Smooth muscle cell (in vitro differentiated cells): ENCODE data around the gene FRMD7. TPM values are rescaled to one million over a fixed set of nuclear protein-coding genes. Genes with fewer than 3 reads are reported as not detected.
"Not testable (repeated sequence)": the region's sequence is repeated elsewhere in the genome, so short reads cannot be mapped to it uniquely, and the experiment has no call there.

Source experiments
- DNase-seq: peaks from one replicate; lab custom pipeline; 2025; ENCODE audit not compliant: unreplicated experiment; lab: John Stamatoyannopoulos, UW
- H2AFZ ChIP-seq: fragments of 200-600 bp; sonication (generic); 2 replicates; pipeline ENCODE4 v1.6.0; 2016; ENCODE audit warnings: antibody characterized with exemption, low read depth, mild to moderate bottlenecking
- H3F3A ChIP-seq: fragments of 200-600 bp; sonication (generic); 2 replicates; pipeline ENCODE4 v1.6.0; 2017; ENCODE audit warnings: antibody characterized with exemption, low read depth
- H3K27ac ChIP-seq: fragments of 200-600 bp; sonication (generic); 2 replicates; pipeline ENCODE4 v1.5.1; 2016; ENCODE audit warnings: low read depth, mild to moderate bottlenecking
- H3K27me3 ChIP-seq: fragments of 200-600 bp; sonication (generic); 2 replicates; pipeline ENCODE4 v1.6.1; 2016; ENCODE audit warnings: low read depth, mild to moderate bottlenecking
- H3K36me3 ChIP-seq: fragments of 200-600 bp; sonication (generic); 2 replicates; pipeline ENCODE4 v1.5.1; 2016; ENCODE audit warnings: low read depth
- H3K4me1 ChIP-seq: fragments of 200-600 bp; sonication (generic); 2 replicates; pipeline ENCODE4 v1.5.1; 2016; ENCODE audit warnings: low read depth
- H3K4me2 ChIP-seq: fragments of 200-600 bp; sonication (generic); 2 replicates; pipeline ENCODE4 v1.6.0; 2016; ENCODE audit warnings: mild to moderate bottlenecking
- H3K4me3 ChIP-seq: fragments of 200-600 bp; sonication (generic); 2 replicates; pipeline ENCODE4 v1.5.1; 2016; ENCODE audit warnings: mild to moderate bottlenecking
- H3K79me2 ChIP-seq: fragments of 200-600 bp; sonication (generic); 2 replicates; pipeline ENCODE4 v1.6.0; 2016; ENCODE audit warnings: low read depth, mild to moderate bottlenecking
- H3K9ac ChIP-seq: fragments of 200-600 bp; sonication (generic); 2 replicates; pipeline ENCODE4 v1.6.0; 2016; ENCODE audit warnings: low read depth
- H3K9me3 ChIP-seq: fragments of 200-600 bp; sonication (generic); replicated peaks from 2 replicates; pipeline ENCODE4 v1.5.1; 2016; ENCODE audit warnings: low read depth
- H4K20me1 ChIP-seq: fragments of 200-600 bp; sonication (generic); 2 replicates; pipeline ENCODE4 v1.6.0; 2016; ENCODE audit warnings: low read depth
- CTCF ChIP-seq: fragments of 200-600 bp; sonication (generic); IDR thresholded peaks from 2 replicates; pipeline ENCODE4 v1.5.1; 2017; ENCODE audit warnings: borderline replicate concordance, mild to moderate bottlenecking, antibody characterized with exemption; ENCODE audit not compliant: insufficient read depth, poor library complexity, severe bottlenecking
- WGBS: methylation state at CpG from one replicate; pipeline ENCODE4 v1.1.7; 2016; ENCODE audit warnings: low lambda C conversion rate; 5-methylcytosine and 5-hydroxymethylcytosine counted together
- polyA plus RNA-seq: library from polyadenylated mRNA; unstranded; fragments of >200 nt; fragmentation: Nextera tagmentation; extraction: Ambion mirVana; gene quantifications from 2 replicates; pipeline ENCODE4 v1.2.1, GENCODE V29; 2016
- total RNA-seq: library from RNA; depleted of rRNA; stranded (reverse); fragments of >200 nt; gene quantifications from 2 replicates; pipeline ENCODE4 v1.2.3, GENCODE V29; 2014

FRMD7 gene
- total and polyA plus RNA-seq, 2 experiments from 2014 or later = not detected

DNA sequence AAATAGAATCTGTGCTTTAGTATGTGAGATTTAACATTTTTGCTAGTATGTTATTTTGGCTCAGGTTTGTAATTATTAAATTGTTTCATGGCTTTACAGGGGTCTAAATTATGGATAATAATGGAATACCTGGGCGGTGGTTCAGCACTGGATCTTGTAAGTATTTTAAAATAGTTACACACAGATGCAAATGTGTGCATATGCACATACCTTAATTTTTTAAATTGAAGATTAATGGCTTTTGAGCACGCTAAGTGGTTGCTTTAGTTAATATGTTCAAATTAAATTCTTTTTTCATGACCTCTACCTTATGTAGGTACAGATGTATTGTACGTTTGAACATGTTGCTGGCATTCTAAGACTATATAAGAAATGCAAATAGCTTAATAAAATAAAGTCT is 64.5 kb downstream of the FRMD7 start:
- H3K9me3 ChIP-seq = no peaks in the 10 kb centered on the region
- H3F3A ChIP-seq = no peaks in the 10 kb centered on the region
- H3K27me3 ChIP-seq = no peaks in the 10 kb centered on the region
- no peak for TF ChIP-seq CTCF
- H4K20me1 ChIP-seq = no peaks in the 10 kb centered on the region
- no peak overlapping the region for H3K27ac ChIP-seq
- no peak overlapping the region for H3K9ac ChIP-seq
- WGBS = 71% methylated on average over 3 of the region's 3 CpGs
- no peaks in the 10 kb centered on the region for H3K79me2 ChIP-seq
- H3K36me3 ChIP-seq = no peaks in the 10 kb centered on the region
- H3K4me2 ChIP-seq = no peak overlapping the region
- DNase-seq = no peak
- H3K4me3 ChIP-seq = no peak overlapping the region
- H3K4me1 ChIP-seq = no peaks in the 10 kb centered on the region
- H2AFZ ChIP-seq = no peak overlapping the region

GRCh38 chrX:132059973-132060540 is 67.8 kb downstream of the FRMD7 start:
- no peak for TF ChIP-seq CTCF
- no peaks in the 10 kb centered on the region for H4K20me1 ChIP-seq
- H3K9ac ChIP-seq = no peak overlapping the region
- no peaks in the 10 kb centered on the region for H3K36me3 ChIP-seq
- no peak overlapping the region for H3K4me3 ChIP-seq
- DNase-seq = no peak
- no peak overlapping the region for H3K27ac ChIP-seq
- no peaks in the 10 kb centered on the region for H3F3A ChIP-seq
- peaks cover 6% of the 10 kb centered on the region for H3K79me2 ChIP-seq
- no peak overlapping the region for H2AFZ ChIP-seq
- H3K4me2 ChIP-seq = no peak overlapping the region
- no peaks in the 10 kb centered on the region for H3K9me3 ChIP-seq
- H3K27me3 ChIP-seq = no peaks in the 10 kb centered on the region
- 71% methylated on average over 2 of the region's 2 CpGs for WGBS
- H3K4me1 ChIP-seq = no peaks in the 10 kb centered on the region

DNA sequence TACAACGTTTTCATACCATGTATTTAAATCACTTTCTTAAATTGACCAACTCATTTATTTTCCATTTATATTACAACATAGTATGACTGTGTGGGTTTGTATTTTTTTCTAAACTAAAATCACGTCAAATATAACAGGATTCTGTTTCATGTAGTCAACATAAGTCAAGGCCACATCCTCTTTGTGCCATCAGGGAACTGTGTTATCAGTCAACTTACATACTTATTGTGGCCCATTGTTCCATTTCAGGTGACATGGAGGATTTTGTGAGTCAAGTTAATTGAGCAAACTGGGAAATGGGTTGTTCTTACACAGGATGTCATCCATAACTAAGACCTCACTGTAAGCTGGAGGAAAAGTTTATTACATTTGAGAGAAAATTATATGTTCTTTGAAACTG is 68.8 kb downstream of the FRMD7 start:
- Histone ChIP-seq H3K9ac (no peak overlapping the region), H3K27ac (no peak overlapping the region), H4K20me1 (no peaks in the 10 kb centered on the region), H3K36me3 (no peaks in the 10 kb centered on the region), H3K4me3 (no peak overlapping the region), H3K4me2 (no peak overlapping the region), H3K27me3 (no peaks in the 10 kb centered on the region), H2AFZ (no peak overlapping the region), H3K4me1 (no peaks in the 10 kb centered on the region), H3K9me3 (no peaks in the 10 kb centered on the region), H3F3A (no peaks in the 10 kb centered on the region), H3K79me2 (peaks cover 6% of the 10 kb centered on the region)
- no peak for DNase-seq
- no peak for TF ChIP-seq CTCF
- WGBS = 57% methylated on average over 2 of the region's 2 CpGs

DNA sequence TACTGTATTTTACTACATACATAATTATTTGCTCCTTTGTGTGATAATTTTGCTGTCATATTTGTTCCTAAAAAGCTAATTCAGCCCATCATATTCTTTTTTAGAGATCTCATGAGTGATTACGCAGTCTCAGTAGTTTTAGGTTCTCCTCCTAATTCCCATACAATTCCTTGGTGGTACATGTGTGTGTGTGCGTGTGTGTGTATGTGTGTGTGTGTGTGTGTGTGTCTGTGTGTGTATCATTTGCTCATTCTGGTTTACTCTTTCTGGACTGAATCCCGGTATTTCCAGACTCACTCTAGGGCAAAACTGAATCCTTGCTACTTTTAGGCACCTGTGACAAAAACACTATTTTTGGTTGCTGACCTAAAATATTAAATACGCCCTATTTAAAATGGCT is 69.8 kb downstream of the FRMD7 start:
- 85% methylated on average over 4 of the region's 4 CpGs for WGBS
- TF ChIP-seq CTCF = no peak

DNA sequence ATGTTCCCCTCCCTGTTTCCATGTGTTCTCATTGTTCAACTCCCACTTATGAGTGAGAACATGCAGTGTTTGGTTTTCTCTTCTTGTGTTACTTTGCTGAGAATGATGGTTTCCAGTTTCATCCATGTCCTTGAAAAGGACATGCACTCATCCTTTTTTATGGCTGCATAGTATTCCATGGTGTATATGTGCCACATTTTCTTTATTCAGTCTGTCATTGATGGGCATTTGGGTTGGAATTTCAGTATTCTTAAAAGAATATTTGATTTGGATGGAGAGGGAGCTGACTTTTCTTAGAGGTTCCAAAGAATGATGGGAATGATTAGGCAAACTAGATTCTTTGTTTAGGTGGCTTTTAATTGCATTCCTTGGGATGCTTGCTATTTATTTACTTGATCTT is 76.0 kb downstream of the FRMD7 start:
- H4K20me1 ChIP-seq, DNase-seq, H3K27me3 ChIP-seq, H3K9ac ChIP-seq, H3K4me1 ChIP-seq, H3K36me3 ChIP-seq, H3K27ac ChIP-seq, H3F3A ChIP-seq, H3K4me3 ChIP-seq, H2AFZ ChIP-seq, H3K9me3 ChIP-seq, H3K4me2 ChIP-seq: not testable (repeated sequence)
- H3K79me2 ChIP-seq = peaks cover 30% of the 10 kb centered on the region

More for the DNA sequence above, 69.8 kb downstream of the FRMD7 start:
- Histone ChIP-seq H3K4me2 (no peak overlapping the region), H3K9ac (no peak overlapping the region), H2AFZ (no peak overlapping the region), H3K36me3 (no peaks in the 10 kb centered on the region), H3K9me3 (no peaks in the 10 kb centered on the region), H3K4me1 (no peaks in the 10 kb centered on the region), H3F3A (no peaks in the 10 kb centered on the region), H3K27ac (no peak overlapping the region), H3K4me3 (no peak overlapping the region), H4K20me1 (no peaks in the 10 kb centered on the region), H3K79me2 (peaks cover 8% of the 10 kb centered on the region), H3K27me3 (no peaks in the 10 kb centered on the region)
- no peak for DNase-seq
